Measurements from ENCODE around the gene WDR91.

WDR91 gene

DNA sequence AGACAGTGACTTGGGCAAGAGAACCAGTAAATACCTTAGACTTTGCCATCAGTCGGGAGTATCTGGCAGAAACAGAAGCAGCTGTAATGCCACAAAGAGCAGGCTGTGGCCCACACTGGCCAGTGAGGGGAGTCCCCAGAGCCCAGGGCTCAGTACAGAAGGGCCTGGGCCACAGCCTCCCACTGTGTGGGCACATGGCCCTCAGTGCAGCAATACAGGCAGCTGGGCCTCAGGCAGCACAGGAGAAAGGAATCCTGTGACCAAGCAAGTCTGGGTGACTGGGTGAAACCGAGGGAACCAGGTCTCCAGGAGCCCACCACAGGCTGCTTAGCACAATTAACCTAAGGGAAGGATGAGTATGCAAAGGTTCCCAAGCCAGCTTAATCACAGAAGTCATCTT lies 14.0 kb downstream of the WDR91 start:
- DNase-seq, result no peak

DNA sequence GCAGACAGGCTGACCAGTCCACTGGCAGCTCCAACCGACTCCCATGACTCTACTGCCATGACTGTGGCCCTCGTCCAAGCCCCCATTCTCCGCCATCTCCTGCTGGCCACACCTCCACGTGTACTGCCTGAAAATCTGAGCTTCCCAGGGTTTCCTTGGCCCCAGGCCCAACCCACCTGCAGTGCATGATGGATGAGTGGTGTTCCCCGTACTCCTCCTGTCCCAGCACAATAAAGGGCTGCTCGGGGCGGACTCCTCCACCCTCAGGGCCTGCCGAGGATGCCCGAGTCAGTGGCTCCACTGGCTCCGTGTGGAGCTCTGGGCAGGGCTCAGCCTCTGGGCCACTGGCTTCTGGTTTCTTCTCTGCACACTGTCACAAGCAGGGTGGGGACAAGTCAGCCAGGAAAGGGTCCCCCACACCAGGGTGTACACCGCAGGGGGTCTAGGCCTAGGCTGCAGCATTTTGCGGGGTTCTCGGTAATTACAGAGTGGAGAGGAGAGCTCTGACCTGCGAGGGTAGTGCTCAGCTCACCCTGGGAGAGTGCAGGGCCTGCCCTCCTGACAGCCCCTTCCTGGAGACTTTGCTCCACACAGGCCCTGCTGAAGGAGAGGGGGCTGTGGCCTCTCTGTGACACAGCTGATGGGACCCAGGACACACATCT lies 15.2 kb downstream of the WDR91 start:
- DNase-seq, result no peak

DNA sequence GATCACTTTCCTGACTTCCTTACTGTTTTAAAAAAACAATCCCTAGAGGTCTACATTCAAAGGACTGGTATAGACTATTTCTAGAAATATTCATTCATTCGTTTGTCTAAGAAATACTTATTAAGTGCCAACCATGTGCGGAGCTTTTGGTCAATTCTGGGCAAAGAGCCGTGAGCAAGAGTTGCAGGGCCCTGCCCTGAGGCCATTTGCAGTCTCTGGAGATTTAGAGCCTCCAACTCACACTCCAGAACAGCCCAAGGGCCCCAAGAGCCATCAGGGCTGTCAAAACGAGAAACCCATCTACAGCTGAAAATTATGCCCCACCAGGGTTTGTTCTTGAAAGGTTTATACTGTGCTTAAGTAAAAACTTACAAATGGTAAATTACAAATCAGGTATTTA lies 16.2 kb downstream of the WDR91 start:
- no peak for DNase-seq

DNA sequence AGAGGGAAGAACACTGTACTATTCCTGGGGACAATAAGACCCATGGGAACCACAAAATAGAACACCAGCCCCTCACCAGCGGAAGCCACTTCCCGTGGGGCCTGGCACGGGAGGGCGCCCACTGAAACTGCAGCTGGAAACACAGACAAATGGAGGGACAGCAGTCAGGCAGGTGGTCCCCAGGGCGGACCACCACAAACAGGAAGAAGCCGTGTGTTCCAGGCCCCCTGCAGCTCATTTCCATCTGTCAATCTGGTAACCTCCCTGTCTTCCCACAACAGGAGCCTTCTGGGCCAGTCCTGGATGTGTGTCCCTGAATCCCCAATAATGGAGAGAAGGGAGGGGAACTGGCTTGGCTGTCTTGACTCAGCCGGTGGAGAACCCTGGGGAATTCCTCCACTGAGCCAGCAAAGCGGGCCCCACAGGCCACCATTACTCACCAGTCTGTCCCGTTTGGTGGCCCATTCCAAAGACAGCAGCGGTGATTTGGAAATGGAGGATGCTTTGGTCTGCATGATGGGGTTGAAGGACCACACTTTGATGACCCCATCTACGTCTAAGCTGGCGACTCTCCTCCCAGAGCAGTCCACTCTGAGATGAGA lies 16.7 kb downstream of the WDR91 start:
- DNase-seq, result no peak

DNA sequence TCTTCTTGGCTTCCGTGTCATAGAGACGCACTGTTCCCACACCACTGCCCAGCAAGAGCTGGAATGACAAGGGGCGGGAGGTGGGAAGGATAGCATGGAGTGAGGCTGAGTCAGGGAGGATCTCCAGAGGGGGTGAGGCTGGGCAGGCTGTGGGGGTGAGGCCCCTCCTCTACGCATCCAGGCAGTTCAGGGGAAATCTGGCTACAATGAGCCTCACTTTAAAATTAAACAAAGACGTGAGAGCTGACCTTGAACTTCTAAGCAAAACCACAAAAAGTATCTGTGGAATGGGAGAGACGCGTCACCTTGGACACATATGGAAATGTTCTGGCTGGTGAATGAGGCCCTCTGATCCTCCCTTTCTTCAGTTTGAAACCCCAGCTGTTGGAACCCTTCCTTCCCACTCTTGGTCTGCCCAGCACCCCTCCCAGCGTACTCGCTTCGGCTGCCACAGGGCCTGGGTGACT lies 17.7 kb downstream of the WDR91 start:
- no peak for DNase-seq

DNA sequence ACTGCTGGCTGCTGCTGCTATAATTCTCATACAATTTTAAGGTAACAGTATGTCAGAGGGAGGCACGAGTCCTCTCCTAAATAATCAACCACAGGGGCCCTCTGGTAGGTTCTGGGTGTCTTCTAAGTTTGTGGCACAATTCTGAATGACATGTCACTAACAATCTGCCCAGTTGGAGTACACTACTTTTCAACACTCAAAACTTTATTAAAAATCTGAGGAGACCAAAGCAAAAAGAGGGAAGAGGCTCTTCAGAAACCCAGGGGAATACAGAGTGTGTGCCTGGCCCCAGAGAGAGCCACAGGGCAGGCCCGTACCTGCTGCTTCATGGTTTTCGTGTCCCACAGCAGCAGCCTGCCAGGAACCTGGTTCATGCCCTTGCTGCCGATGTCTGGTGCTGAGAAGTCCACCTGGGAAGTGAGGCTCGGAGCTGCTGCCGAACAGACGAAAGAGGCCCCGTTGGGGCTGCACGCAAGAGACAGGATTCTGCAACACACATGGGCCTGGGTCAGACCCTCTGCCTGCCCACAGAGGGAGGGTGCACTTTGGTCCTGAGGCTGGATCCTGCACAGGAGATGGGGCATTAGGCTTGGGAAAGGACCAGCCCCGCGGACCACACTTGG lies 18.3 kb downstream of the WDR91 start:
- DNase-seq, result no peak

DNA sequence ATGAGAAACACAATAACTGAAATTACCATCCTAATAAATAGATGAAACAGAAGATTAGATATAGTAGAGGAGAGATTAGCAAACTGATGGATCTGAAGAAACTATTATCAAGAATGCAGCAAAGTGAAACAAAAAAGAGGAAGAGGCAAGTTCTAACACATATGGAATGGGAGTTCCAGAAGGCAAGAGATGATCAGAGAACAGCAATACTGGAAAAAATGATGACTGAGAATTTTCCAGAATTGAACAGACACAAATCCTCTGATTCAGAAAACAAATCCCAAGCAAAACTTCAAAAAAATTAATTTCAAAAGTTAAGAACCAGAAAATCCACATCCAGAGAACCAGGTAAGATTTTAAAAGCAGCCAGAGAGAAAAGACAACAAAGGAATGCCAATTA lies 20.6 kb downstream of the WDR91 start:
- DNase-seq, result no peak

DNA sequence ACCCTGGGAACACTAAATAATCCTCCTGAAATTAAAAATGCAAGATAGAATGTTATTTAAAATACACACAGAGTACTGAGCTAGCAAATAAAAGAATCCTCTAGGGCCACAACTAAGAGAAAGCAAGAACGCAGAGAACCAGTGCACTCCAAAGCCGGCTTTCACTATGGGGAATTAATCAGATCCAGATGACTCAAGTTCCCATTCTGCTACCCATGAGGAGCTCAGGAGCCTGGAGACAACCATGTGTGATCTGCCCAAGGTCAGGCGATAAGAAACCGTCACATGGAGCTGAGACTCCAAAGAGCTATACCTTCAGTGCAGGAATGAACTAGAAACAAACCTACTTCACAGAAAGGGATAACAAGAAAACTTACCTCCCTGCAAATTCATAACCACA lies 21.4 kb downstream of the WDR91 start:
- no peak for DNase-seq

DNA sequence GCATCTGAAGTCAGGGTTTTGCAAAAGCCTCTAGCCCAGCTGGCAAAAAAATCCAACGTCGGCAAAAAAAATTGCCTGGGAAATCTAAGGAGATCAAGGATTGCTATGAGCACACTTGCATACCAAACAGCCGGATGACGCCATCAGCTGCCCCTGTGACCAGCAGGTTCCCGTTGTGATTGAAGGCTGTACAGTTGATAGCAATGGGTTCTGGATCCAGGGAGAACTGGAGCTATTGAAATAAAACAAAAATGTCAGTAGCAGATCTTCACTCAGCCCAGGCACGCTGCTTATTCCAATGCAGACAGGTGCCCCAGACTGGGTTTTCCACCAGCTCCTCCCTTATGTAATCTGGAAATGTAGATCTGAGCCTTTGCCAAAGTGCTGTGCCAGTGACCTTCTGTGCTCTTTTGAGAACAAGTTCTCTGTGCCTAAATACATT lies 22.1 kb downstream of the WDR91 start:
- no peak for DNase-seq

DNA sequence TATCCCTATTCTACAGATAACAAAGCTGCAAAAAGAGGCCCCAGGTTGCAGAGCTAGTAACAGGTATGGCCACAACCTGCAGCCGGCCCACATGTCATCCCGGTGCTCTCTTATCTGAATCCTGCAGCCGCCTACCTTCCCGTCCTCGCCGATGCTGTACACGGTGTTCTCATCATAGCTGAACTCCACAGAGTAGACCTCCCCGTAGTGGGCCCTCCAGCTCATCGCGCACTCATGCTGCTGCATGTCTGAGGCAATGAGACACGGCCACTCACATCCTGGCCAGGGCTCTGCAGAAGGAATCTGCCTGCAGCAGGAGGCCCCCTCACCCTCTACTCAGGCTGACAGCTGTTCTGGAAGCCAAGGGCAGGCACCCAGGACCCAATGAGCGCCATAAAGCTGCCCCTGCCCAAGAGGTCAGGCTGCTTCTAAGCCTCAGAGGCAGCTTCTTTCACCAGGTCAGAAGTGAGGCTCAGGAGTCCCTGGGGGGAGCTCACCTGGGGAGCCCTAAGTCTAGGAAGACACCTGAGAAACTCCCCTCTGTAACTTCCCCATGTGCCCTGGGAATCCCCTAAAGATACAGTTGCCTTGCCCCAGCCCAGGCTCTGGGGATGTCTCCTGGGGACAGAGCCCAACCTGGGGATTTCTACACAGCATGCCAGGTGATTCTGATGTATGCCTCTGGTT lies 22.9 kb downstream of the WDR91 start:
- no peak for DNase-seq

DNA sequence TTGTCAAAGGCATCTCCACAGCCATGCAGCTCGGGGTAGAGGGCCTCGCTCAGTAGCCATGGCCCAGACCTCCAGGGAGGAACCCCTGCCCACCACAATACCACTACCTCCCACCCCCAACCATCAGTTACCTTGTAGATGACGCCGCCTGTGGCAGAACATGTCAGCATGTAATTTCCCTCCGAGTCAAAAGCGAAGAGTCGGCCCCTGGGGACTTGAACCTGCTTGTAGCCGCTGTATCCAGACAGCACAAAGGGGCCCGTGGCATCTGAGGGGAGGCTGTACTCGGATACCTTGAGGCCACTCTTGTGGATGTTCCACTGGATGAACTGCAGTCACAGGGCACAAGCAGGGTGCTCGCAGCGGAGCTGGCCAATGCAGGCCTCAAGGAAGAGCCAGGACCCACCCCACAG lies 24.5 kb downstream of the WDR91 start:
- DNase-seq, result no peak

DNA sequence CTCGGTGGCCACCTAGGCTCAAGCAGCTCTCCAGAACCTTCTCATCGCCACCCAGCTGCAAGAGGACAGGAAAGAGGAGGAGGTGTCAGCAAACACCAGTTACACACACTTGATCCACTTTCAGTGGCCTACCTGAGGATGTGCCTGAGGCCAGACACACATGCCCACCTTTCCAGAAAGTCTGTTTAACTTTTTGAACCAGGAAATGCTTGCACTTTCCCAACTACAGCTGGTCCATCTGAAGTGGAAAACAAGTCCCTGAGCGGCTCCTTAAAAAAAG lies 25.1 kb downstream of the WDR91 start:
- no peak for DNase-seq

DNA sequence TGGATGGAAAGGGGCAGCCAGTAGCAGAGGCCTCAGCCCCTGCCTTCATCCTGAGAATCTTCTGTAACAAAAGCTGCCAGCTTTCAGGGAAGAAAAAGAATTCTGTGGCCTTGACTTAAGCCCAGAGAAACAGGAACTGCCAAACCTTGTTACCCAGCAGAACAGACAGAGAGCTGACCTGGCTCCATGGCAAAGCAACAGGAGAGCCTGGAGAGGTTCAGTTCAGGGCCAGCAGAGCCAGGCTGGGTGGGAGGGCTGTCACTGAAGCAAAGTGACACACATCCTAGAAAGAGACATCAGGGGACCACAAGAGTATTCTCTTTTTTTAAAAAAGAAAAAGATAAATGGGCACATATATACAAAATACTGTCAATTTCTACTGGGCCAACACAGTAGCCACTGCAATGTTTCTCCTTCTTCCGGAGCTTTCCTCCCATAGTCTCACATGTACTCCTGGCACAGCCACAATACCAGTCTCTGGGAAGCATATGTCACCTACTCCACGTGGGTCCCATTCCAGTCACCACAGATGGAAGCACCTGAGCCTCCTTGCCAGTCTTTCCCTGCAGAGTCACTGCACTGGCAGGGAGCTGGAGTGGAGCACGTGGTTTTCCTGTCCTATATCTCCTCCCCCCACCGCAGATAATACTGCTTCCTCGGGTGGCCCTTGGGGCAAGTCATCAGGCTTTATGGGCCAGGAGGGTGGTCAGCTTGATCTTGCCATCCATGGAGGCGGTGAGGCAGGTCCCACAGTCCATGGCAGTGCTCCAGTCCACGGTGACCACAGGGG lies 25.7 kb downstream of the WDR91 start:
- no peak for DNase-seq

DNA sequence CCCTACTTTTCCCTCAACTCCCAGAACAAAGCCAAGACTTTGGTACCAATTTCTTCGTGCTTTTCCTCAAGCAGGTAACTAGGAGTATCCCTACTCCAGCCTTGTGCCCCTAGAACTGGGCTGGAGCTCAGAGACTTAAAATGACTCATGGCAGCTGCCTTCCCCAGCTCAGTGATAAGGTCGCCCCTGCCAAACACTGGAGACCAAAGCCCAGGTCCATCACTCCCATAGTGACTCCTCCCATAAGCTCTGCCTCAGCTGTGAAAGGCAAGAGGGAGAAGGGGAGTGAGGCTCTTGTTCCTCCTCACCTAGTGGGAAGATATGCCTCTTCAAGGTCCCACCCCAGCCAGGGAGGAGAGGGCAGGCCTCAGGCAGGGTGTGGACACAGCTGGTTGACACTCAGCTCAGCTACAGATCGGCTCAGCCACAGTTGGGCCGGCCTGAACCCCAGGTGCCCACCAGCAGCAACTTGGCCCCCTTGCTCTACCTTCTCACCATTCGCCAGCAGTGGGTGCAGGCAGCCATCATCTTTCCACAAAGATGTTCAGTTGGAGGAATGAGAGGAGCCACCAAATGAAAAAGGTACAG lies 27.0 kb downstream of the WDR91 start:
- no peak for DNase-seq

DNA sequence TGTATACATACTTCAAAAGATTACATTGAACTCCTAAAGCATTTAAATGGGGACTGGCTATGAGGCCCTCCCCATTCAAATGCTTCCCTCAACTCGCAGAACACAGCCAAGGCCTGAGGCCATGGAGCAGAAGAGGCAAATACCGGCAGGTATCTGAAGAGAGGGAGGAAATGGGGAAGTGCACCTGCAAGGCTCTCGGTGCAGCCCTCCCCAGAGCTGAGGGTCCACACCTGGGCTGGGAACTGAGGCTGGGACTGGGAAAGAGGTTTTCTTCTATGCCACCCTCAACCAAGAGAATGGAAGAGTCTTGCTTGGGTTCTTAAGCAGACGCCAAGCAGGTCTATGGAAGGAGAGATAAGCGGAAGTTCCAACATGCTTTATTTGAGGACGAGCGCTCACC lies 27.8 kb downstream of the WDR91 start:
- DNase-seq, result no peak

DNA sequence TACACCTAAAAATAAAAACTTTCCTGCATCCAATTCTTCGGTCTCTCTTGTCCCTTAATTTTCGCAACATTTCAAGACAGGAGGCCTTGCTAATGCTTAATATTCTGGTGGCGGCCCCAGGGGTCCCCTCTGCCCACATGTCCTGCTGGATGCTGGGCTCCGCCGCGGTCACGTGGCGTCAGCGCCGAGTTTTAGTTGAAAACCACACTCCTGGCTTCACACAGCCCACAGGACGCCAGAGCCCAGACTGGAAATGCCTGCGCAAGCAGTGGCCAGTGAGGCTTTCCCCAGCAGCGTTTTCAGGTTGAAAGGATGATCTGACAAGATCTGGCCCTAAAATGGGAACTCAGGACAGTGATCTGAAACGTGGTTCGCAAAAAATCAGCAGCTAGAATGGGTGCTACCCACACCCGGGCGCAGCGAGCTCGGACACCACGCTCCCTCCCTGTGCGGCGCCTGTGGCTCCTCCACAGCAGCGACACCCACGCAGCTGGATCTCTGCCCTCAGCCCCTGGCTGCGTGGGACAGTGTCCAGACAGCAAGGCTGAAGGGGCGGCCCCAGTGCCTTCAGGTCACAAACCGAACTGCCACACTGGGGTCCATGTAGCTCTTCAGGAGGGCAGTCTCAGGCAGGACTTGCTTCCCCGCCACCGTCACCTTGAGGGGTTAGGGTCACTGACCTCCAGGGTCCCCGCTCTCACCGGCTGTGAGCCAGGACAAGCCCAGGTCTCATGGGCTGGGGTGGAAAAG lies 29.2 kb downstream of the WDR91 start:
- DNase-seq, result no peak

DNA sequence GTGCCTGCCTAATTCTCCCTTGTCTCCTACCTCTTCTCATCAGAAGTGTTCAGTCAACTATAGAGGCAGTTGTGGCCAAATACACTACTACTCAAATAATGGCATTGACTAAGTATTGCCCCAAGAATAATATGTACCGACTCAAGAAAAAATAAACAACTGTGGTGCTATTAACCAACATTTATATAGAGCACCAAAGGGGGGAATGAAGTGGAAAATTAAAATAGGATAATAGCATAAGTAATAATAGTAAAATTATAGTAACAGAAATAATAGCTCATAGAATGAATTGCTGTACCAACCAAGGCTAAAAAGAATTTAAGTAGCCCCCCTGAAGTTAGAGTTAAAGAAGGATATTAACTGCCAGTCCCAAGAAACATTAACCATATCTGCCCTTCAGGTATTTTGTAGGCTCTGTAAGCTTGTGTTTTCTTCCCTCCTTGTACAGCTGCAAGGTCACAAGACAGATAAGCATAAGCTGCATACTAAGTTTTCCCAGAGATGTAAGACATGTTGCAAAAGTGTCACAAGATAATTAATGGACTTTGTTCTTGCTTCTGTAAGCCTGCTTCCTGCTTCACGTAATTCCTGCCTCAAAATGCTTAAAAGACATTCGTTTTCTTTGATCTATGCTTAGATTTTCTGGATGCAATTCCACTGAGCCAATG lies 29.9 kb downstream of the WDR91 start:
- peak; percentile 20 for DNase-seq

DNA sequence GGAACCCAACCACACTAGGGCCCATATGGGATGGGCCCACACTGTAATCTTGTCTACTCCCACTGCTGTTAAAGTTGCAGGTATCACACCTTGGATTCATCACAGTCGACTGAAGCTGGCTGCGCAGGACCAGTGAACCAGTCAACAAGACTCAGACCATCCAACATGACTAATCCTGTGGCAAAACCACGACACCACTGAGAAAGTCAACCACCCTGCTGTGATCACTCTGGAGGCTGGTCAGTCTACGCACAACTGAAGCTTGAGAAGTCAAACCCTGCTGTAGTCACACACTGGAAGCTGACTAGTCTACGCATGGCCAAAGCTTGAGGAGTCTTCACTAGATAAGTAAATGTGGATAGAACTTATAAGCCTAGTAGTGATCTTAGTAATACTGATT lies 31.2 kb downstream of the WDR91 start:
- DNase-seq, result no peak

DNA sequence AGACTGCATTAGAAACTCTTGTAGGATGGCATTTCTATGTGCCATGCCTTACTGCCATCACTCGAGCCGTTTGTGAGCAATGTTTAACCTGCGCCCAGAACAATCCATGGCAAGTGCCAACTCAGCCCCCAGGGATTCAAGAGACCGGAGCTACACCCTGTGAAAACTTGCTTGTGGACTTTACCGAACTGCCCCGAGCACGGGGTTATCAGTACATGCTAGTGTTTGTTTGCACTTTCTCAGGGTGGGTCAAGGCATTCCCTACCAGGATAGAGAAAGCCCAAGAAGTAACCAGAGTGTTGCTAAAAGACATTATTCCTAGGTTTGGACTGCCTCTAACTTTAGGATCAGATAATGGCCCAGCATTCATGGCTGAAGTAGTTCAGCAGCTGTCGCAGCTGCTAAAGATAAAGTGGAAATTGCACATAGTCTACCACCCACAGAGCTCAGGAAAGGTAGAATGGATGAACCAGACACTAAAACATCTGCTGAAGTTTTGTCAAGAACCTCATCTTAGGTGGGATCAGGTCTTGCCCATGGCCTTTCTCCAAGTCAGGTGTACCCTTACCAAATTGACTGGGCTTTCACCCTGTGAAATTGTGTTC lies 31.9 kb downstream of the WDR91 start:
- no peak for DNase-seq

DNA sequence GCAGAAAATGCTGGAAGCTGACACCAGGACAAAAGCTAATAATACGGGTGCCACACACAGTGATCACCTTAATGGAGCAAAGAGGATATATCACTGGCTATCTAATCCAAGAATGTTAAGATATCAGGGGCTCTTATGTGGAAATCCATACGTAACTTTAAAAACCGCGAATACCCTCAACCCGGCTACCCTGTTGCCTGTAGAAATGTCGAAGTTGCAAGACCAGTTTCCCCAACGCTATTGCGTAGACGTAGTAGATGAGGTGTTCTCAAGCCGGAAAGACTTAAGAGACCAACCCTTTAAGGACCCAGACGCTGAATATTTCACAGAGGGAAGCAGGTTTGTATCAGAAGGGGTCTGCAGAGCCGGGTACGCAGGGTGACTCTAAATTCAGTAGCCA lies 33.0 kb downstream of the WDR91 start:
- DNase-seq, result no peak

DNA sequence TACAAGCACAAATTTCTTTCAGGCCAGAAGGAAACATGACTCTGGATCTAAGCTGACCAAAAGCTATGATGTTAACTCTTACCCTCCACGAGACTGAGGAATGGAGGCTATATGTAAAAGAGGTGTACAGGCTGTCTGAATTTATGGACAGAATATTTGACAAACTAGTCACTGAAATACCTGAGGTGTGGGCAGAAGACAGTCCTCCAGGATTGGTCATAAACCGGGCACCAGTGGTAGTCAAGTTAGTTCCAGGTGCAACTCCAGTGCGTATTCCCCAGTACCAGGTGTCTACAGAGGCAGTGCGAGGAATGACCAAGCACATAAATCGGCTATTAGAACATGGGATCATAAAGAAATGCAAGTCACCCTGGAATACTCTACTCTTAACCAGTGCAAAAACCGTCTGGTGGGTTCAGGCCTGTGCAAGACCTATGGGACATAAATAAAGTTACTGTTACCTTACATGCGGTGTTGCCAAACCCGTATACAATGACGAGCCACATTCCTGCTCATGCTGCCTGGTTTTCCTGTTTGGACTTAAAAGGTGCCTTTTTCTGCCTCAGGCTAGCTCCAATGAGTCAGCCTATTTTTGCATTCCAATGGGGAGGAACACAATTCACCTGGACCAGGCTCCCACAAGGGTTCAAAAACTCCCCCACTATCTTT lies 34.2 kb downstream of the WDR91 start:
- DNase-seq, result no peak

All from DMS53 (cell line).